Heart left ventricle (tissue), 16 donors: ENCODE measurements around the gene WDR70. TPM values are rescaled to one million over a fixed set of nuclear protein-coding genes. Genes with fewer than 3 reads are reported as not detected.
"Not testable (repeated sequence)": the region's sequence is repeated elsewhere in the genome, so short reads cannot be mapped to it uniquely, and the experiment has no call there.

Experiments
- ATAC-seq, 4 donors: fragments of 200-7000 bp; cut with Tn5 transposase; one replicate each; pipeline ENCODE4 v1.9.1; 2020 to 2022; ENCODE audit warnings: moderate library complexity in 4 of 4, mild to moderate bottlenecking in 3 of 4, moderate number of reproducible peaks in 1 of 4
- DNase-seq, 5 donors: peaks; one replicate each; pipeline ENCODE4 v3.0.0-alpha.2; 2020
- H3K27ac ChIP-seq, 12 donors: fragments of 200-600 bp; sonication (generic) in 4 of 12; one replicate each; pipeline versions ENCODE4 v1.5.0 to v1.8.0; 2016 to 2022; ENCODE audit warnings: mild to moderate bottlenecking in 2 of 12
- H3K27me3 ChIP-seq, 9 donors: fragments of 200-600 bp; sonication (generic) in 2 of 9; one replicate each; pipeline versions ENCODE4 v1.5.1 to v1.8.0; 2016 to 2022; ENCODE audit warnings: mild to moderate bottlenecking in 3 of 9
- H3K36me3 ChIP-seq, 9 donors: fragments of 200-600 bp; sonication (generic) in 2 of 9; one replicate each; pipeline versions ENCODE4 v1.5.0 to v1.8.0; 2018 to 2022; ENCODE audit warnings: mild to moderate bottlenecking in 2 of 9
- H3K4me1 ChIP-seq, 12 donors: fragments of 200-600 bp; sonication (generic) in 4 of 12; one replicate each; pipeline versions ENCODE4 v1.5.0 to v1.8.0; 2016 to 2022; ENCODE audit warnings: mild to moderate bottlenecking in 3 of 12
- H3K4me3 ChIP-seq, 12 donors: fragments of 200-600 bp; sonication (generic) in 4 of 12; one replicate each; pipeline versions ENCODE4 v1.5.0 to v1.8.0; 2017 to 2022; ENCODE audit warnings: mild to moderate bottlenecking in 9 of 12, moderate library complexity in 4 of 12
- H3K9me3 ChIP-seq, 12 donors: fragments of 200-600 bp; sonication (generic) in 4 of 12; one replicate each; pipeline versions ENCODE4 v1.5.0 to v1.8.0; 2016 to 2022; ENCODE audit warnings: mild to moderate bottlenecking in 1 of 12
- CTCF ChIP-seq, 12 donors: fragments of 200-600 bp; sonication (generic) in 4 of 12; IDR thresholded peaks; one replicate each; pipeline versions ENCODE4 v1.5.0 to v1.8.0; 2018 to 2022; ENCODE audit warnings: antibody characterized with exemption in 12 of 12, mild to moderate bottlenecking in 5 of 12
- POLR2A ChIP-seq, 2 donors: fragments of 450-650 bp; IDR thresholded peaks; one replicate each; pipeline ENCODE4 v1.6.1; 2017; ENCODE audit warnings: antibody characterized with exemption in 2 of 2, mild to moderate bottlenecking in 2 of 2, moderate library complexity in 2 of 2
- WGBS, 4 donors: extraction: QIAGEN DNeasy Blood & Tissue Kit in 2 of 4; methylation state at CpG; one replicate each; pipeline versions ENCODE4 v1.1.5 to v1.1.7; 2013 to 2018; 5-methylcytosine and 5-hydroxymethylcytosine counted together
- intact Hi-C, 10 donors: fragments of 100-400 bp; cut with DNase I; formaldehyde crosslinking; loops; one replicate each; pipeline versions ENCODE4 v1.11.1 to v1.14.2; 2022
- polyA plus RNA-seq, 2 donors: library from polyadenylated mRNA; stranded (reverse); fragments of 200-250 nt; gene quantifications; one replicate each; pipeline ENCODE4 v1.2.3, GENCODE V29; 2013
- total RNA-seq, 9 donors: library from RNA; depleted of rRNA in 2 of 9; stranded (reverse); fragments of >200 nt in 2 of 9; fragmentation: NEBNext Ultra II Directional in 3 of 9; extraction: Animal tissue kit (Norgen Biotek cat#: 25700) in 3 of 9; gene quantifications; one replicate each; pipeline versions ENCODE4 v1.1.0 to v1.2.4, GENCODE V29; 2016 to 2023
- donor health status: ischemic (EF 13 %, LVEDD 7.1; RV severe dilation, severe dysfunction).
- donor health status: healthy with polysubstance abuse.
- donor health status: DM: no; HTN: yes; CAD: no.
- donor health status: DM: no; HTN: no; CAD: no.
- donor health status: ischemic (EF 25% LVEDD 6.9; RV normal size, moderate dysfunction).
- donor health status: ischemic (EF 25% LVEDD 5.7; RV mildly dilated, moderate dysfunction).
- donor health status: healthy.
- donor health status: DM: yes; HTN: yes; CAD: no.
- donor health status: ischemic (EF 35%, LVEDD 5.7; RV mildly dilated, moderate dysfunction).
- donor health status: nonischemic (EF 11% LVEDD 7.7; RV severe dilation, severe dysfunction).
- donor health status: DM: yes; HTN: yes; CAD: no.
- donor health status: PGD.
- donor health status: ischemic (EF 29% LVEDD 5.4; RV normal size, mild dysfunction).
- donor health status: nonischemic (EF 23%, LVEDD 6.1; RV moderate dilation, normal function).

Gene WDR70
- total and polyA plus RNA-seq, 11 donors = 6.0 to 31.3 (median 13.6) TPM

GRCh38 chr5:37370864-37371726, 8.0 kb upstream of the WDR70 start, which contains the start of gene NUP155:
Gene NUP155, minus strand, starts transcription at chr5:37371106. Its CDS starts 129 bp downstream, at chr5:37370977.
- DNase-seq (peak; percentile 93 to 95 (median 93)), ATAC-seq (peak; percentile 99)
- 1 to 2% (median 1%) methylated on average over 49 of the region's 49 CpGs for WGBS, 4 donors
- peak in 1 of 2 donors; percentile 63 for TF ChIP-seq POLR2A (IDR thresholded peaks at IDR 0.05)
- no peak for TF ChIP-seq CTCF (IDR thresholded peaks at IDR 0.05)
- Histone ChIP-seq H3K27ac (peak within 1 kb of the TSS; percentile 11 to 92 (median 82)), H3K27me3 (no peaks in the 10 kb centered on the region), H3K4me1 (peaks cover 10 to 30% (median 24%) of the 10 kb centered on the region in 12 donors), H3K4me3 (peak within 1 kb of the TSS; percentile 57 to 94 (median 85)), H3K9me3 (no peaks in the 10 kb centered on the region), H3K36me3 (peaks cover 0 to 6% (median 0%) of the 10 kb centered on the region in 9 donors)
- intact Hi-C loops = loop anchor here in 3 of 10 donors (1.0 to 5.0 kb wide), 4 partner anchors 8 to 1219 kb away; partner anchors contain the start of genes CPLANE1 (in 1 of the 3), LMBRD2 (in 1 of the 3), NIPBL (in 1 of the 3) and SKP2 (in 1 of the 3)

- H3K27ac ChIP-seq = no peak overlapping the region
- DNase-seq = no peak
- intact Hi-C loops = no loop called here
- no peaks in the 10 kb centered on the region for H3K27me3 ChIP-seq
- no peaks in the 10 kb centered on the region for H3K9me3 ChIP-seq
- no peak overlapping the region for H3K4me3 ChIP-seq
- no peaks in the 10 kb centered on the region for H3K36me3 ChIP-seq
- H3K4me1 ChIP-seq = peaks cover 1 to 16% (median 8%) of the 10 kb centered on the region in 12 donors
- no peak for ATAC-seq
- 78 to 89% (median 86%) methylated on average over 3 of the region's 3 CpGs for WGBS, 4 donors
- TF ChIP-seq POLR2A (IDR thresholded peaks at IDR 0.05) (no peak), CTCF (IDR thresholded peaks at IDR 0.05) (no peak)
These were observed 4.0 kb upstream of the WDR70 start for GRCh38 chr5:37375091-37375490.

- not testable (repeated sequence) for ATAC-seq
- WGBS, 4 donors = 91 to 94% (median 93%) methylated on average over 12 of the region's 12 CpGs
These were observed 1.1 kb upstream of the WDR70 start for GRCh38 chr5:37378066-37378465.

GRCh38 chr5:37391591-37391990, 12.5 kb downstream of the WDR70 start:
- DNase-seq (no peak), ATAC-seq (no peak)
- TF ChIP-seq POLR2A (IDR thresholded peaks at IDR 0.05) (no peak), CTCF (IDR thresholded peaks at IDR 0.05) (no peak)
- intact Hi-C loops = no loop called here
- Histone ChIP-seq H3K4me3 (peak overlapping the region in 1 of 12 donors; percentile 25), H3K27me3 (no peaks in the 10 kb centered on the region), H3K36me3 (peaks cover 0 to 66% (median 45%) of the 10 kb centered on the region in 9 donors), H3K27ac (peak overlapping the region in 1 of 12 donors; percentile 54), H3K4me1 (peaks cover 0 to 9% (median 0%) of the 10 kb centered on the region in 12 donors), H3K9me3 (no peaks in the 10 kb centered on the region)
- 84 to 86% (median 85%) methylated on average over 3 of the region's 3 CpGs for WGBS, 4 donors

More at GRCh38 chr5:37378066-37378465, 1.1 kb upstream of the WDR70 start:
- Histone ChIP-seq H3K36me3 (peaks cover 0 to 22% (median 18%) of the 10 kb centered on the region in 9 donors), H3K4me1 (peaks cover 0 to 18% (median 8%) of the 10 kb centered on the region in 12 donors)
- H3K27ac ChIP-seq, intact Hi-C loops, H3K9me3 ChIP-seq, H3K27me3 ChIP-seq, DNase-seq, H3K4me3 ChIP-seq: not testable (repeated sequence)
